Measurements from ENCODE around the gene RPGRIP1L.

The RPGRIP1L gene

DNA sequence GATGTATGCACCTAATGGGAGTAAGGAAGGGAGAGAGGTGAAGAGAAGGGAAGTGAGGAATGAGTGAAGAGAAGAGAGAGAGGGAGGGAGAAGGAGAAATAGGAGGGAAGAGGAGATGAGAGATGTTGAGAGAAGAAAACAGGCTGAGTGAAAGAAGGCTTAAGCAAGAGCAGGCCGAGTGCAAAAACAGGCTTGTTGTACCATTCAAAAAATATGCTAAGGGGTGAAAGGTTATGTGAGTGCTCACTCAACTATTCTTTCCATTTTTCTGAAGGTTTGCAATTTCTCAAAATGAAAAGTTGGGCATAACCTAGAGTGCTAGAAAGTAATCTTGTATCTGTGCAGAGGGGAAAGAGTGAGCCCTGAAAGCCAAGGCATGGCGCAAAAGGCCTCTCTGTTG is 22.9 kb downstream of the RPGRIP1L start:
- Histone ChIP-seq H3K4me2 (ENCODE audit: low read length) (no peak overlapping the region), H3K9me2 (replicated peaks; ENCODE audit: control insufficient read depth, low read length) (no peaks in the 10 kb centered on the region), H3K36me3 (ENCODE audit: control insufficient read depth, low read length) (peaks cover 8% of the 10 kb centered on the region), H3K27me3 (ENCODE audit: control insufficient read depth, low read length) (no peaks in the 10 kb centered on the region), H3K4me3 (ENCODE audit: low read length) (no peak overlapping the region), H3K79me2 (ENCODE audit: control insufficient read depth, low read length) (no peaks in the 10 kb centered on the region), H3K4me1 (ENCODE audit: control insufficient read depth, low read length) (no peaks in the 10 kb centered on the region), H3K9me3 (ENCODE audit: control insufficient read depth, insufficient read depth, low read length) (no peaks in the 10 kb centered on the region), H3K27ac (ENCODE audit: low read depth, low read length) (no peak overlapping the region), H3F3A (ENCODE audit: control insufficient read depth, insufficient read depth) (no peaks in the 10 kb centered on the region), H4K20me1 (ENCODE audit: control insufficient read depth, insufficient read depth, low read depth, low read length) (no peaks in the 10 kb centered on the region)
- TF ChIP-seq EZH2phosphoT487 (IDR thresholded peaks at IDR 0.05; ENCODE audit: borderline replicate concordance, low read length) = no peak
- TF ChIP-seq, protein P1, sequence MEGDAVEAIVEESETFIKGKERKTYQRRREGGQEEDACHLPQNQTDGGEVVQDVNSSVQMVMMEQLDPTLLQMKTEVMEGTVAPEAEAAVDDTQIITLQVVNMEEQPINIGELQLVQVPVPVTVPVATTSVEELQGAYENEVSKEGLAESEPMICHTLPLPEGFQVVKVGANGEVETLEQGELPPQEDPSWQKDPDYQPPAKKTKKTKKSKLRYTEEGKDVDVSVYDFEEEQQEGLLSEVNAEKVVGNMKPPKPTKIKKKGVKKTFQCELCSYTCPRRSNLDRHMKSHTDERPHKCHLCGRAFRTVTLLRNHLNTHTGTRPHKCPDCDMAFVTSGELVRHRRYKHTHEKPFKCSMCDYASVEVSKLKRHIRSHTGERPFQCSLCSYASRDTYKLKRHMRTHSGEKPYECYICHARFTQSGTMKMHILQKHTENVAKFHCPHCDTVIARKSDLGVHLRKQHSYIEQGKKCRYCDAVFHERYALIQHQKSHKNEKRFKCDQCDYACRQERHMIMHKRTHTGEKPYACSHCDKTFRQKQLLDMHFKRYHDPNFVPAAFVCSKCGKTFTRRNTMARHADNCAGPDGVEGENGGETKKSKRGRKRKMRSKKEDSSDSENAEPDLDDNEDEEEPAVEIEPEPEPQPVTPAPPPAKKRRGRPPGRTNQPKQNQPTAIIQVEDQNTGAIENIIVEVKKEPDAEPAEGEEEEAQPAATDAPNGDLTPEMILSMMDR (IDR thresholded peaks at IDR 0.05; ENCODE audit: low read depth, low read length, poor library complexity, severe bottlenecking) = no peak

DNA sequence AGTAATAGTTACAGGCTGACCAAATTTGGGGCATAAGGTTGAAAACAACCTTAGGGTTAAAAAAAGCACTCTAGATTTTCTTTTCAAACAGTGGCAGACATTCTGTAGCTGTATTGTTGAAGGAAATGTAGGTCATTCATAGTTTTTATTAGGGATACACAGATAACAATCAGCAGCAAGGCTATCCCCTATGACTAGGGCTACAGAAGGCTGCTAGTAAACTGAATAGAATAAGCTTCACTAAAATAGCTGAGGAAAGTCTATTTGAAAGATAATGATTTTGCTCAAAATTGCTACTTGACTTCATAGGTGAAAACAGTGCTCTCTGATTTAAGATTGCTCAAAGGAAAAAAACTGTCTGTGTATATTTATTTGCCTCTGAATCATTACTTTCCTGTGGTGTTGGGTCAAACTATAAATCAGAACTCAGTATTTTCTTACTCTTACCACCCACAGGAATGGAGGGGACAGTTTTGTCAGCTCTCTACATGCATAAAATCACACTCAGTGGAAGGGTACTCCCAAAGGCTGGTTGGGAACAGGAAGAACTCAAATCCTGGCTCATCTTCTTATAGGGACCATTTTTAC is 24.8 kb downstream of the RPGRIP1L start:
- no peaks in the 10 kb centered on the region for H3K9me3 ChIP-seq (ENCODE audit: control insufficient read depth, insufficient read depth, low read length)
- H3K27ac ChIP-seq (ENCODE audit: low read depth, low read length) = no peak overlapping the region
- H4K20me1 ChIP-seq (ENCODE audit: control insufficient read depth, insufficient read depth, low read depth, low read length) = no peaks in the 10 kb centered on the region

DNA sequence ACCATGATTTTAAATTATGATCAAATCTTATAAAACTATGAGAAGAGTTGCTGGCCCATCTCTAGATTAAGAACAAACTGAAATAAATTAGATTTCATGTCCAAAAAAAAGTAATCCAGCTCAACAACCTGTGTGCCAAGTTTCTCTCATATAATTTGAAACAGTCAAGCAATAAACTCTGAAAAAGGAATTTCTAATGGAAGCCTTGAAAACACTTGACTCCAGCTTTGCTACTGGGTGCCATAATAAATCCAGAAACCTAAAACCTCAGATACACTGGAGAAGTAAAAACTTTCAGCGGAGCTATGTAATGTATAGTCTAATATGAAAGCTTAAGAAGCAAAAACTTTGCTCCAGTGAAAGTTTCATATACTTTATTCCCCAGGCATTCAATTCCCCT is 25.5 kb downstream of the RPGRIP1L start:
- Histone ChIP-seq H3K9me3 (ENCODE audit: control insufficient read depth, insufficient read depth, low read length) (no peaks in the 10 kb centered on the region), H4K20me1 (ENCODE audit: control insufficient read depth, insufficient read depth, low read depth, low read length) (no peaks in the 10 kb centered on the region), H3K27ac (ENCODE audit: low read depth, low read length) (no peak overlapping the region), H3K9me2 (replicated peaks; ENCODE audit: control insufficient read depth, low read length) (no peaks in the 10 kb centered on the region), H3K36me3 (ENCODE audit: control insufficient read depth, low read length) (no peaks in the 10 kb centered on the region; the same call in 1 of the 2 replicates), H3F3A (ENCODE audit: control insufficient read depth, insufficient read depth) (no peaks in the 10 kb centered on the region), H3K4me1 (ENCODE audit: control insufficient read depth, low read length) (no peaks in the 10 kb centered on the region), H3K4me2 (ENCODE audit: low read length) (no peak overlapping the region), H3K4me3 (ENCODE audit: low read length) (no peak overlapping the region), H3K79me2 (ENCODE audit: control insufficient read depth, low read length) (no peaks in the 10 kb centered on the region), H3K27me3 (ENCODE audit: control insufficient read depth, low read length) (no peaks in the 10 kb centered on the region)
- TF ChIP-seq EZH2phosphoT487 (IDR thresholded peaks at IDR 0.05; ENCODE audit: borderline replicate concordance, low read length) = no peak
- TF ChIP-seq, protein P1 (IDR thresholded peaks at IDR 0.05; ENCODE audit: low read depth, low read length, poor library complexity, severe bottlenecking) = no peak

More for the DNA sequence above, 24.8 kb downstream of the RPGRIP1L start:
- Histone ChIP-seq H3K9me2 (replicated peaks; ENCODE audit: control insufficient read depth, low read length) (no peaks in the 10 kb centered on the region), H3F3A (ENCODE audit: control insufficient read depth, insufficient read depth) (no peaks in the 10 kb centered on the region), H3K4me3 (ENCODE audit: low read length) (no peak overlapping the region), H3K79me2 (ENCODE audit: control insufficient read depth, low read length) (no peaks in the 10 kb centered on the region), H3K36me3 (ENCODE audit: control insufficient read depth, low read length) (no peaks in the 10 kb centered on the region; the same call in 1 of the 2 replicates), H3K4me1 (ENCODE audit: control insufficient read depth, low read length) (no peaks in the 10 kb centered on the region), H3K4me2 (ENCODE audit: low read length) (no peak overlapping the region), H3K27me3 (ENCODE audit: control insufficient read depth, low read length) (no peaks in the 10 kb centered on the region)
- no peak for TF ChIP-seq EZH2phosphoT487 (IDR thresholded peaks at IDR 0.05; ENCODE audit: borderline replicate concordance, low read length)
- TF ChIP-seq, protein P1 (IDR thresholded peaks at IDR 0.05; ENCODE audit: low read depth, low read length, poor library complexity, severe bottlenecking) = no peak
